NCI-H146 (cell line): Measurements from ENCODE around the gene NHS.
"Not testable (repeated sequence)": the region's sequence is repeated elsewhere in the genome, so short reads cannot be mapped to it uniquely, and the experiment has no call there.

ENCODE experiments used
- DNase-seq: peaks from one replicate; lab custom pipeline; 2025; lab: John Stamatoyannopoulos, UW

Gene NHS

DNA sequence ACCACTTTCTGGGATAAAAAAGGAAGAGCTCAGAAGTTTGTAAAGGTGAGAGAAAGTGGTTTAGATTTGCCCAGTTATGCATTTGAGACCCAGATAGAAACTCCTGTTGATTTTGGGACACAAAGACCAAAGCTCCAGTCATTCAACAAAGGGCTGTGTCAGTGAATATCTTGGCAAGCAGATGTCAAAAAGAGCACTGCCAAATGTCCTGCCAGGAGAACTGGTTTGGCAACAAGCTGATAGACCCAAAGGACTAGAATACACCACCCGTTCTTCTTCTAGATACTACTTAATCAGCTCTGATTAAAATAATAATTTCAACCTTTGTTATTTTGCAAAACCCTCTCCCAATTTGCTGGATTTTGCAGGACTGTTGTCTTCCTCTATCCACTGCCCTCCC lies 121.4 kb downstream of the NHS start:
- DNase-seq: no peak

DNA sequence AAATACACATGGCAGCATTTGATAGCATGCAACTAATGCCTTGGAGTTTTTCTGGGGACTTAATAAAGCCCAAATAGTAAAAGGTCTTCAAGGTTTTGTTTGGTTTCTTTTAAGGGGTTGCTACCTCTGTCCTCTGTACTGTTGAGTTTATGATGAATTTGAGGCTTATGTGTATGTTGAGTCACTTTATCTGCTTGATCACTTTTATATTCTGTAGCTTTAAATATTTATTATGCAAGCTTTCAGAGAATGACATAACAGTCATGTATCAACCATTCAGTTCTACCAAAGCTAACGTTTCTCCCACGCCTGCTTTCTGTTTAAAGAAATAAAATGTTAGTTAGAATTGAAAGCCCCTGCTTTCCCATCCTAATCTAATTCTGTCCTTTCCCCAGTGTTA lies 122.2 kb downstream of the NHS start:
- no peak for DNase-seq

- DNase-seq: no peak
These were observed 124.5 kb downstream of the NHS start for GRCh38 chrX:17499512-17499911.

GRCh38 chrX:17500145-17500579 lies 125.2 kb downstream of the NHS start:
- peak; percentile 8 for DNase-seq

DNA sequence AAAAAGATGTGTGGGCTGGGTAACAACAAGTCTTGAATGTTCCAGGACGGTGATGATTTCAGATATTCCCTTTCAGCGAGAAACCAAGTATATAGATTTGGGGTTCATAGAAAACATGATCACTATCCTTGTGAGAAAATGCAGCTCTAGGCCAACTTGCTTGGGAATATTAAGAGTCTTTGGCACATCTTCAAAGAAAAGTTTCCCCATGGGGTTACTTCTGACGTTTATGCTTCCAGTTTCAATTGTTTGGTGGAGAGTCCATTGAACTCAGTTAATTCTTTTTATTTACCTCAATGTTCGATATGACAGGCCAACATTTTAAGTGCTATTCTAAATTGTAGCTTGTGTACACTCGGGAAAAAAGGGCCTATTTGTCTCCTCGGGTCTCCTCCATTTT lies 126.7 kb downstream of the NHS start:
- no peak for DNase-seq

DNA sequence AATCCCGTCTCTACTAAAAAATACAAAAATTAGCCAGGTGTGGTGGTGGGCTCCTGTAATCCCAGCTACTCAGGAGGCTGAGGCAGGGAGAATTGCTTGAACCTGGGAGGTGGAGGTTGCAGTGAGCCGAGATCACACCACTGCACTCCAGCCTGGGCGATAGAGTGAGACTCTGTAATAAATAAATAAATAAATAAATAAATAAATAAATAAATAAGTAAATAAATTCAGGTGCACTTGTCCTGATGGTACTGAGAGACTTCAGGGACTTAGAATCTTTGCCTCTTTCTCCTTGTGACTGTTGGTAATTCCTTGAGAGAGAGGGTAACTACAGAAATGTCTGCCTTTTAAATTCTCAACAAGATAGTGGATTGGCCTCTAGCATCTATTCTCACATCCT lies 131.4 kb downstream of the NHS start:
- DNase-seq: not testable (repeated sequence)

GRCh38 chrX:17511556-17511955 lies 136.6 kb downstream of the NHS start:
- DNase-seq: no peak

DNA sequence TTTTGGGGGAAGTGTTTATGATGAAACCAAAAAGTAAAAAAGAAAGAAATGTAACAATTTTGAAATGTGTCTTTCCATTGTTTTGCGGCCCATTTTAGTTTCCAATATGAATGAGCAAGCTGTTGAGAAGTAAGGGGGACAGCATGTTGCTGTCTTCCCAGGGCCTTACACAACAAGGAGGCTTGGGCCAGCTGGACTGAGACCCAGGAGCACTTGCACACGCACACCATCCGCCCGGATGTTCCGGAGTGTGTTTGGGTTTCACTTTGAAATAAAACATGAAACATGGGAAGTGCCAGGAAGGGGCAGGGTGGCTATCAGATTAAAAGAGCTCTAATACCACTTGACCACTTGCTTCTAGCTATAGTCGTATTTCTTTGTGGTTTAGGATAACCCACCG lies 144.4 kb downstream of the NHS start:
- no peak for DNase-seq

- no peak for DNase-seq
These were observed 145.1 kb downstream of the NHS start for GRCh38 chrX:17520016-17520615.

DNA sequence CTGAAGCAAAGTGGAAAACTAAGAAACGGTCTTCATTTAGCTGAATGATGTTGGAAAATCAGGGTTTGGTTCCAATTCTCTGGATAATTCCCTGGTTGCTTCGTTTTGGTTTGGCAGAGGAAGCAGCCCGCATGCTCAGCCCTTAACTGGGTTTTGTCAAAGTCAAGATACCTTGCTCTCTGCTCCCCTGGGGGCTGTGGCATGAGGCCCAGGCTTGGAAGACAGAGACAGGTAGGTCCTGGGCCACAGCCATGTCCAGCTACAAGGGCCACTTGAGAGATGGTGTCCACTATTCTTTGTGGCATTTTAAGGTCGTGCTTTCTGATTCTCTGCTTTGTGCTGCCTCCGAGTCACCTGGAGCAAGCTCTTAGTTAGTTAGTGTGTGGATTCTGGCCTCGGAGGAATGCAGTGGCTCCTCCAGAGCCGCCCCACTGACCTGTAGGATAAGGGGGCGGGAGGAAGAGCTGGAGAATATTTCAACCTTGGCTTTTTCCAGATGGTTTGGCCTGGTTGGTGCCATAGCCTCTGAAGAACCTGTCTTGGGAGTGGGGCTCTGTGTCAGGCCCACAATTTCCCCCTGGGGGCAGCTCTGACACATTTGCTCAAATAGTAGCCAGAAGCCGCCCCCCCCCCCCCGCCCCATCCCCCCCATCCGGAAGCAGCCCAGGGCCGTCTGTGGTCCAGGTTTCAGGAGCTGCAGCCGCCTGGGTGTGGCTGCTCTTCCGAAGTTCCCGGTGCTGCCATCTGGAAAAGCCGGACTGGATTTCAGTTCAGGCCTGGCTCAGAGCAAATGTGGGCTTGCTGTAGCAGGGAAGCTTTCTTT lies 147.1 kb downstream of the NHS start:
- DNase-seq: peak; percentile 60

DNA sequence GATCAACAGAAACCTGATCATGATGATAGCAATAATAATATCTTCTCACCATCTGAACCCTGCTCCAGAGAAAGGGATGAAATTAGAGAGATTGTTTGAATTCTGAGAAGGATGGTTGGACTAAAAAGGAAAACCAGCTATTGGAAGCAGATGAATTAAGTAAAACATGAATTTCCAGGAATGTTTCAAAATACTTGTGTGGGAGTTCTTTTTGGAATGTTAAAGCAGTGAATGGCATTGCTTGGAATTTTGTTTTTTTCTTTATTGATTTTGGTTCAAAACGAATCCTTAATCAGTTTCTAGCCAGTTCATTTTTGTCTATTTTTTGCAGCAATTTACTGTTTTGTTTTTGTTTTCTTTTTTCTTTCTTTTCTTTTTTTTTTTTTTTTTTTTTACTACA lies 150.3 kb downstream of the NHS start:
- no peak for DNase-seq

DNA sequence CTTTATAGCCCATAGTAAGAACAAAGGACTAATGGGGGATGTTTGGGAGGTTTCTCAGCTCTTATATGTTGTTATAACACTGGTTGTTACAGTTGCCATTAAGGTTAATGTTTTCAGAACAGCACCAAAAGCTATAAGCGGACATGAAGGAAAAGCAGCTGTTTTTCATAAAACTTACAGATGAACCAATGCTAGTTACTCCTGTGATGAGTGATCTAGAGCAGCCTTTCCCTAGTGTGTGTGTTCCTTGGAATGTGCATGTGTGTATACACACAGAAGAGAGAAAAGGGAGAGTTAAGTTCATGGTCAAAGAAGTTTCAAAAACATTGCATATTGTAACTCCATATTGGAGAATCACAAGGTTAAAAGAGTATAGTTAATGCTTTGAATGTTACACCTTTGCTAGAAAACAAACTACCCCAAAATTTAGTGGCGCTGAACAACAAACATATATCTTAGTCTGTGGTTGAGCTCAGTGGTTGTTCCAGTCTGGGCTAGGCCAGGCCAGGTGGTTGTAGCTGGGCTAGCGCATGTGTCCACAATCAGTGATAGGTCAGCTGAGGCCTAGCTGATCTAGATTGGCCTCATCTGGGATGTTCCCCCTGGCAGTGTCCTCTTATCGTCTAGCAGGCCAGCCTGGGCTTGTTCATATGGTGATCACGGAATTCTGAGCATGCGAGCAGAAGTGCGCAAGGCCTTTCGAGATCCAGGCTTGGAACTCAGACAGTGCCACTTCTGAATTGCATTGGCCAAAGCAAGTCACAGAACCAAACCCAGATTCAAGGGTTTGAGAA lies 151.0 kb downstream of the NHS start:
- no peak for DNase-seq

DNA sequence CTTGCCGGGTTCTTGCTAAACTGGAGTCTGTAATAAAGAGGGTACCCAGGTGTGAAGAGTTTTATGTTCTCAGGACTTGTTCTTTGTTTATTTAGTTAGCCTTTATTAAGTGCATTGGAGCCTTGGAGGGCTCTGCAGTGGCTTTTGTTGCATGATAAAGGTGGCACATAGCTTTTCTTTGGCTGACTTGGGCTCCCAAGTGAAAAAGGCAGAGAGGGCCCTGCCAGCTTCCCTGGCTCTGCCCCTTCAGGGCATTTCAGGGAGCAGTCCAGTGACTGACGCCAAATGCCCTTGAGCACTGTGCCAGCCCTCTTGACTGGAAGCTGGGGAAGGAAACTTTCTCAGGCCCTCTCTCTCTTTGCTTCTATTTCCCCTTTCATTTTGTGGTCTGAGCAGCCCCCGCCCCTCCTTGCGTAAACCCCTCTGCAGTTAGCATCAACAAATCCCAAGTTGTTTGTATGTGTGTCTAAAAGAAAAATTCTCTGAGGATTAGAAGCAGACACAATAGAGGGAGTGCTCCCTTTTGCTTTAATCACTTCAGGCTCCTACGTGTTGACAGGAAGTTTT lies 152.2 kb downstream of the NHS start:
- DNase-seq: no peak

- DNase-seq: no peak
These were observed 152.9 kb downstream of the NHS start for GRCh38 chrX:17527922-17528321.

DNA sequence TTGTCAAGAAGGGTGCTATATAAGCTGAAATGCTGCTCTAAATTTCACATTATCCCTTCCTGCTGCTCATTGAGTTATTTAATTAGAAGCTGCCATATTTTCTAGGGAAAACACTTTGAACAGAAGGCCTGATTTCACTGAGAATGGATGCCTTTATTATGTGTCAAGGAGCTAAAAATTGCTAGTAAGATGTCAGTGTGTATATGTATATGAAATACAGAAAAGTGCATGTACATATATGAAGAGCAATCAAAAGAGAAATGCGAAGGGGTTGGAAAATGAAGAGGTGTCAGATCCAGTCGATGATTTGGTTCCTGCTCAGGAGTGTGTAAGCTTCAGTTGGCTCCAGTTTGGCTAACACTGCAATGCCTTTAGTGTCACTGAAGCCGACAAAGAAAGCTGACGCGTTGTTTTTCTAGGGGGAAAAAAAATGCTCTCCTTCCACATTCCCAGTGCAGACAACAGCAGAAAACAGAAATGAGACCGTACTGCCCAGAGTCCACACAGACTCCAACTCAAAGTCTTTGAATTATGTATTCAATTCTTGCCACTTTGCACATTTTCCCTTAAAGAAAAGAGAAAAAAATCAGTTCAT lies 154.2 kb downstream of the NHS start:
- no peak for DNase-seq

DNA sequence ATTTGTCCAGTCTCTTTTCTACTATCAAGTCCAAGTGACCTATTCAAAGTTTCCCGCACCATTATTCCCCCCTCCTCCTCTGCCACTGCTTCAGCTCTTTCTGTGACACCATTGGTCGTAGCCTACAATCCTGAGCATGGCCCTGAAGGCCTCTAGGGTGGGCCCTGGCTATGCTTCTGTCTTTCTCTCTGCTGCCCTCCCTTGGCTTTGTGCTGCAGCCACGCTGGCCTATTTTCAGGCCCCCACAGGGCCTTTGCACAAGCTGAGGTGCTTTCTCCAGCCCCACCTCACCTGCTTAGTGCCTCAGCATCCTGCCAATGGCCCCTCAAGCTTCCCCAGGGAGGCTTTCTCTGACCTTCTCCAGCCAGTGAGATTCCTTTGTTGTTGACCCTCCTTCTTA lies 156.5 kb downstream of the NHS start:
- no peak for DNase-seq

GRCh38 chrX:17535229-17535628 lies 160.2 kb downstream of the NHS start:
- DNase-seq: peak; percentile 26

DNA sequence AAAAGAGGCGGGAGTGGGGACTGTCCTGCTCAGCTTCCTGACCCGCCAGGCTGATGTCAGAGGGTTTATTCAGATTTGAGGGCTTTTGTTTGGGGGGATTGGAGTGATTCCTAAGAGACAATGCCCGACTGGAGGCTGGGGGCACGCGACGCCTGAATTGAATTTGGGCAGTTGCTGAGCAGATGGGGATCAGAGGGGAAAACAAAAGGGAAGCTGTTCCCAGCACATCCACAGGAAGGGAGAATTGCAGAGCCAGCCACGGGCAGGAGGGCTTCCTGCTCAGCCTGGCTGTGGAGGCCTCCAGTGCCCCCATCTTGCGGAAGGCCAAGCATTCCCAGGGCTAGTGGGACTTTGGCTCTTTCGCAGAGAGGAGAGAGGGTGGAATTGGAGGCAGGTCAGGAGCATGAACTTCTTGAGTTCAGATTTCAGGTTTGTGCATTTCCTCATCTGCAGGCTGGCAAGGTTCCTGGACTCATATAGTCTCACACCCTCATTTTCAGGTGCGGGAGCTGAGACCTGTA lies 162.8 kb downstream of the NHS start:
- no peak for DNase-seq

- DNase-seq: no peak
These were observed 167.1 kb downstream of the NHS start for GRCh38 chrX:17542123-17542522.

- peak; percentile 38 for DNase-seq
These were observed 169.8 kb downstream of the NHS start for GRCh38 chrX:17544821-17545220.

DNA sequence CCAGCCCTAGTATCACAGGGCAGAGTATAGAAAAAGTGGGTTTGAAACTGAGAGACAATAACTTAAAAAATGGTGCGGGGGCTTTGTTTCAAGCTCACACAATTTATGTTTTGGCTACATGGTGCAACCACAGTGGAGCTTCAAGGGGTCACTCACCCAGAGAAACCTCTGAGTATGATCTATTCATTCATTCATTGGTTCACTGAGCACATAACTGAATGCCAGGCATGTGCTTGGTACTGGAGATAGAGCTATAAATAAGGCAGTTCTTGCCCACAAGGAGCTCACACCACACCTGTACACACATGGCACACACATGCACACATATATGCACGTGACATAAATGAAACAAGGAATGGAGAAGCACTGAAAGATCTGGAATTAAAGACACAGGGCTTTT lies 171.4 kb downstream of the NHS start:
- no peak for DNase-seq

DNA sequence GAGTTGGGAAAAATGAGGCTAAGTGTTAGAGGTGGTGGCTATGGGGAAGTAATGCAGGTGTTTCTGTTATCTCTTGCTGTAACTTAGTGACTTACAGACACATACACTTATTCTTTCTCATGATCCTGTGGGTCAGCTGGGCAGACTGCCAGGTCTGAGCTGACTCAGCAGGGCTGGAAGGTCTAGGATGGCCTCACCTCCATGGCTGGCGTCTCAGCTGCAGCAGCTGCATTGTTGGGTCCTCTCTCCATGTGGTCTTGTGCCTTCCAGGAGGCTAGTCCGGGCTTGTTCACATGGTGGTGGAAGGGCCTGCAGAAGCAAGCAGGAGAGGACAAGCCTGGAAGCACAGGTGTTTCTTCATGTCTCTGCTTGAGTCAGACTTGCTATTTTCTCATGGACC lies 172.7 kb downstream of the NHS start:
- DNase-seq: peak; percentile 87
